Esophagus squamous epithelium (tissue), 4 donors: ENCODE data around the gene LRRC57.

Experiments
- CTCF ChIP-seq, 6 experiments: fragments of 450-650 bp in 4 of 6; fragments of 200-600 bp in 2 of 6; sonication (generic) in 2 of 6; IDR thresholded peaks; one replicate each; pipeline ENCODE4 v1.5.1; 2016 to 2019; ENCODE audit warnings: antibody characterized with exemption in 6 of 6, mild to moderate bottlenecking in 4 of 6, moderate library complexity in 4 of 6
- POLR2A ChIP-seq, 4 donors: fragments of 450-650 bp; IDR thresholded peaks; one replicate each; pipeline ENCODE4 v1.6.1; 2017; ENCODE audit warnings: antibody characterized with exemption in 4 of 4, mild to moderate bottlenecking in 4 of 4, moderate library complexity in 3 of 4

- TF ChIP-seq POLR2A (IDR thresholded peaks at IDR 0.05) (no peak), CTCF (IDR thresholded peaks at IDR 0.05) (no peak)
These were observed 469 bp upstream of the LRRC57 start for GRCh38 chr15:42549032-42549491.
